H9 (cell line): ENCODE measurements around the gene LRRC37A. TPM values are rescaled to one million over a fixed set of nuclear protein-coding genes. Genes with fewer than 3 reads are reported as not detected.
"Not testable (repeated sequence)": the region's sequence is repeated elsewhere in the genome, so short reads cannot be mapped to it uniquely, and the experiment has no call there.

ENCODE experiments used
- DNase-seq: peaks from one replicate; pipeline ENCODE4 v3.0.0-alpha.2; 2017
- H2AFZ ChIP-seq: one replicate; pipeline ENCODE4 v1.6.1; 2013; ENCODE audit warnings: mild to moderate bottlenecking, low read length, control low read depth, moderate library complexity
- H2AK5ac ChIP-seq: 2 replicates; pipeline ENCODE4 v1.6.1; 2013; ENCODE audit warnings: low read length, control low read depth, mixed read lengths; ENCODE audit not compliant: insufficient read length
- H2BK120ac ChIP-seq: one replicate; pipeline ENCODE4 v1.6.1; 2013; ENCODE audit warnings: low read depth, mild to moderate bottlenecking, low read length, control low read depth, inconsistent platforms; ENCODE audit not compliant: poor library complexity, severe bottlenecking
- H2BK12ac ChIP-seq: 2 replicates; pipeline ENCODE4 v1.6.1; 2013; ENCODE audit warnings: low read length, control low read depth, mixed read lengths, low read depth; ENCODE audit not compliant: insufficient read length
- H2BK15ac ChIP-seq: 2 replicates; pipeline ENCODE4 v1.6.1; 2013; ENCODE audit warnings: low read depth, low read length, control low read depth
- H2BK20ac ChIP-seq: one replicate; pipeline ENCODE4 v1.6.1; 2013; ENCODE audit warnings: low read depth, mild to moderate bottlenecking, low read length, control low read depth, inconsistent platforms; ENCODE audit not compliant: poor library complexity, severe bottlenecking
- H2BK5ac ChIP-seq: 2 replicates; pipeline ENCODE4 v1.6.1; 2013; ENCODE audit warnings: low read length, control low read depth, mixed read lengths; ENCODE audit not compliant: insufficient read length
- H3K14ac ChIP-seq: 2 replicates; pipeline ENCODE4 v1.6.1; 2013; ENCODE audit warnings: low read length, control low read depth; ENCODE audit not compliant: insufficient read depth
- H3K18ac ChIP-seq: 2 replicates; pipeline ENCODE4 v1.6.1; 2013; ENCODE audit warnings: low read depth, mild to moderate bottlenecking, mixed read lengths, low read length, control low read depth; ENCODE audit not compliant: insufficient read length
- H3K23ac ChIP-seq: 2 replicates; pipeline ENCODE4 v1.6.1; 2013; ENCODE audit warnings: low read length, control low read depth, mixed read lengths, low read depth; ENCODE audit not compliant: insufficient read length
- H3K23me2 ChIP-seq: 2 replicates; pipeline ENCODE4 v1.6.1; 2013; ENCODE audit warnings: low read depth, mild to moderate bottlenecking, mixed read lengths, low read length, control low read depth; ENCODE audit not compliant: insufficient read length, poor library complexity, severe bottlenecking
- H3K27ac ChIP-seq: 2 replicates; pipeline ENCODE4 v1.5.1; 2013; ENCODE audit warnings: low read length, control low read depth, mixed read lengths, low read depth; ENCODE audit not compliant: insufficient read length
- H3K27me3 ChIP-seq: 2 replicates; pipeline ENCODE4 v1.6.1; 2013; ENCODE audit warnings: low read length, control low read depth, inconsistent platforms; ENCODE audit not compliant: insufficient read depth
- H3K4ac ChIP-seq: 2 replicates; pipeline ENCODE4 v1.6.1; 2013; ENCODE audit warnings: low read depth, mild to moderate bottlenecking, control low read depth, inconsistent platforms, low read length, moderate library complexity
- H3K4me1 ChIP-seq: 2 replicates; pipeline ENCODE4 v1.6.1; 2013; ENCODE audit warnings: low read length, control low read depth, inconsistent platforms; ENCODE audit not compliant: insufficient read depth
- H3K4me2 ChIP-seq: 2 replicates; pipeline ENCODE4 v1.6.1; 2013; ENCODE audit warnings: low read length, control low read depth, mixed read lengths; ENCODE audit not compliant: insufficient read length, insufficient read depth
- H3K56ac ChIP-seq: 2 replicates; pipeline ENCODE4 v1.6.1; 2013; ENCODE audit warnings: low read depth, mild to moderate bottlenecking, mixed read lengths, low read length, control low read depth; ENCODE audit not compliant: insufficient read length
- H3K79me1 ChIP-seq: 2 replicates; pipeline ENCODE4 v1.6.1; 2013; ENCODE audit warnings: low read depth, mild to moderate bottlenecking, moderate library complexity, low read length, control low read depth, inconsistent platforms; ENCODE audit not compliant: insufficient read depth, poor library complexity, severe bottlenecking
- H3K79me2 ChIP-seq: 2 replicates; pipeline ENCODE4 v1.6.1; 2013; ENCODE audit warnings: low read length, control low read depth, inconsistent platforms; ENCODE audit not compliant: insufficient read depth
- H3K9ac ChIP-seq: 2 replicates; pipeline ENCODE4 v1.6.1; 2013; ENCODE audit warnings: low read length, control low read depth, mixed read lengths; ENCODE audit not compliant: insufficient read length; ENCODE audit errors: extremely low read depth
- H3K9me3 ChIP-seq: one replicate; pipeline ENCODE4 v1.6.1; 2013; ENCODE audit warnings: low read depth, low read length, inconsistent platforms; ENCODE audit not compliant: control insufficient read depth
- H3T11ph ChIP-seq: one replicate; pipeline ENCODE4 v1.6.1; 2013; ENCODE audit warnings: mild to moderate bottlenecking, low read length, control low read depth, inconsistent platforms
- H4K20me1 ChIP-seq: one replicate; pipeline ENCODE4 v1.6.1; 2013; ENCODE audit not compliant: control insufficient read depth, insufficient read length, insufficient read depth
- H4K5ac ChIP-seq: 2 replicates; pipeline ENCODE4 v1.6.1; 2013; ENCODE audit warnings: low read depth, mild to moderate bottlenecking, mixed read lengths, low read length, control low read depth; ENCODE audit not compliant: insufficient read length
- H4K8ac ChIP-seq: replicated peaks from 2 replicates; pipeline ENCODE4 v1.6.1; 2013; ENCODE audit warnings: low read length, control low read depth, mixed read lengths, low read depth; ENCODE audit not compliant: insufficient read length
- H4K91ac ChIP-seq: 2 replicates; pipeline ENCODE4 v1.6.1; 2013; ENCODE audit warnings: low read depth, mild to moderate bottlenecking, moderate library complexity, mixed read lengths, low read length, control low read depth; ENCODE audit not compliant: insufficient read length
- H3K27ac Mint-ChIP-seq, 3 experiments: 2 replicates in 2 of 3; 3 replicates in 1 of 3; pipeline ENCODE4 v1.8.0; 2020 to 2021; ENCODE audit warnings: mixed read lengths in 3 of 3, mild to moderate bottlenecking in 1 of 3, moderate library complexity in 1 of 3
- H3K27me3 Mint-ChIP-seq: 2 replicates; pipeline ENCODE4 v1.8.0; 2021; ENCODE audit warnings: low read depth, mild to moderate bottlenecking, moderate library complexity, mixed read lengths
- H3K36me3 Mint-ChIP-seq, 3 experiments: 2 replicates in 2 of 3; 3 replicates in 1 of 3; pipeline ENCODE4 v1.8.0; 2020 to 2021; ENCODE audit warnings: low read depth in 3 of 3, mixed read lengths in 3 of 3; ENCODE audit not compliant: insufficient read depth in 1 of 3
- H3K4me1 Mint-ChIP-seq, 2 experiments: 2 replicates each; pipeline ENCODE4 v1.8.0; 2020; ENCODE audit warnings: mixed read lengths in 2 of 2
- H3K4me3 Mint-ChIP-seq, 2 experiments: 2 replicates in 1 of 2; 3 replicates in 1 of 2; pipeline ENCODE4 v1.8.0; 2020 to 2021; ENCODE audit warnings: mild to moderate bottlenecking in 2 of 2, mixed read lengths in 2 of 2, moderate library complexity in 1 of 2
- H3K9me3 Mint-ChIP-seq, 2 experiments: 2 replicates in 1 of 2; 3 replicates in 1 of 2; pipeline ENCODE4 v1.8.0; 2020; ENCODE audit warnings: mild to moderate bottlenecking in 2 of 2, mixed read lengths in 2 of 2, moderate library complexity in 1 of 2
- CTCF ChIP-seq: fragments of 200-600 bp; sonication (generic); conservative IDR thresholded peaks from 3 replicates; pipeline ENCODE4 v1.8.0; 2021; ENCODE audit warnings: antibody characterized with exemption, mild to moderate bottlenecking
- WGBS: extraction: QIAGEN DNeasy Blood & Tissue Kit; methylation state at CpG from one replicate; pipeline ENCODE4 v1.1.7; 2013; ENCODE audit warnings: missing lambda C conversion rate, low lambda C conversion rate, mixed read lengths; ENCODE audit not compliant: insufficient read length; ENCODE audit errors: extremely low coverage; 5-methylcytosine and 5-hydroxymethylcytosine counted together
- total RNA-seq: library from RNA; stranded (reverse); gene quantifications from 2 replicates; pipeline ENCODE4 v1.2.1, GENCODE V29; 2021

Gene LRRC37A
- total RNA-seq, 1 experiment from 2014 or later, result 1.9 TPM

DNA sequence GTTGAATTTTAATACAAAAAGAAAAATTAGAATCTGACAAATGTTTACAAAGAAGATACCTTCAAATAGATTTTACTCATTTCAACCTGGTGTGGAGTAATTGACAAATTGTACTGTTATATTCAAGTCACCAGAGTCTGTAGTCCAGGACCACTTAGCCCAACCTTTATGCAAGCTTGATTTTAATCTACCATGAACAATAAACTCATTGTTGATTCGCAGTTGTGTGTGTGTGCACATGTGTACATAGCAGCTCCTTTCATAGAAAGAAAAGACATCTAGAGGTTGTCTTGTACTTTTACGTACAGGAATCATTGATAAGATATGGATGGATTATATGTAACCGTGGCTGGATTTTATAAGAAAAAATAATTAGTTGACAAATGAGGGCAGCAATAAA is 20.7 kb upstream of the LRRC37A start:
- H3K14ac ChIP-seq, result no peak overlapping the region
- WGBS, result no CpG with 5 or more reads among the region's 3 CpGs
- no peak overlapping the region for H2AK5ac ChIP-seq
- no peak overlapping the region for H3K23ac ChIP-seq
- H2BK15ac ChIP-seq, result no peak overlapping the region
- no peak overlapping the region for H3K27ac ChIP-seq
- H3T11ph ChIP-seq, result no peak overlapping the region
- no peaks in the 10 kb centered on the region for H3K79me2 ChIP-seq
- H3K27ac Mint-ChIP-seq, result no peak overlapping the region
- H2BK5ac ChIP-seq, result no peak overlapping the region
- no peaks in the 10 kb centered on the region for H3K23me2 ChIP-seq
- H4K91ac ChIP-seq, result no peak overlapping the region
- H3K4me1 Mint-ChIP-seq, result no peaks in the 10 kb centered on the region
- no peaks in the 10 kb centered on the region; a peak in 1 of 7 replicates for H3K36me3 Mint-ChIP-seq
- H4K20me1 ChIP-seq, result no peaks in the 10 kb centered on the region
- no peak overlapping the region for H3K18ac ChIP-seq
- no peak overlapping the region for H2BK12ac ChIP-seq
- peaks cover 3% of the 10 kb centered on the region for H3K79me1 ChIP-seq
- H3K56ac ChIP-seq, result no peak overlapping the region
- no peak overlapping the region for H4K5ac ChIP-seq
- no peaks in the 10 kb centered on the region for H3K27me3 ChIP-seq
- H2BK20ac ChIP-seq, result no peak overlapping the region
- no peak overlapping the region for H3K4ac ChIP-seq
- H2AFZ ChIP-seq, result no peak overlapping the region
- H3K9me3 ChIP-seq, result no peaks in the 10 kb centered on the region
- H3K4me2 ChIP-seq, result no peak overlapping the region
- DNase-seq, result no peak
- peaks cover 34% of the 10 kb centered on the region for H3K27me3 Mint-ChIP-seq
- H3K9ac ChIP-seq, result no peak overlapping the region
- no peak overlapping the region for H4K8ac ChIP-seq
- H3K4me3 Mint-ChIP-seq, result no peak overlapping the region
- TF ChIP-seq CTCF, result no peak
- H3K4me1 ChIP-seq, result no peaks in the 10 kb centered on the region
- H3K9me3 Mint-ChIP-seq, result no peaks in the 10 kb centered on the region
- no peak overlapping the region for H2BK120ac ChIP-seq

DNA sequence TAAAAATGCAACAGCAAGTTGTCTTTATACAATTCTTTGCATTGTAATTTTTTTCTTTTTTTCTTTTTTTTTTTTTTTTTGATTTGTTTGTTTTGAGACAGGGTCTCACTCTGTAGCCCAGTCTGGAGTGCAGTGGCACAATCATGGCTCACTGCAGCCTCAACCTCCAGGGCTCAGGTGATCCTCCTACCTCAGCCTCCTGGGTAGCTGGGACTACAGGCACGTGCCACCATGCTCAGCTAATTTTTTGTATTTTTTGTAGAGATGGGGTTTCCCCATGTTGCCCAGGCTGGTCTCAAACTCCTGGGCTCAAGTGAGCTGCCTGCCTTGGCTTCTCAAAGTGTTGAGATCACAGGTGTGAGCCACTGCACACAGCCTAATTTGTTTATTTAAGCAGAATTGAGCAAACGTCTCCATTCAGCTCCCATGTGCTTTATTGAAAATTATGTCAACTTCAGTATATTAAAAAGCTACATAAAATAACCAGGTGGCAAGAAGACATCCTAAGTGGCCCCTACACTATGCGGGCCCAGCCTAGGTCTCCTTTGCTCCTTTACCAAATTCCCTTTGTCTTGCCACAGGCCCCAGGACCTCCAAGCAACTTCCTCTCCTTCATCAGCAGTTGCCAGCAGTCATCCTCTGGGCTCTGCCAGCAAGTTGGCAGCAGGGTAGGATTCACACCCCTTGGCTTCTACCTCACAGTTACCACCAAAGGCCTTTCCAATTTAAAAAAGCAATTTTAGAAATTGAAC is 18.0 kb upstream of the LRRC37A start:
- not testable (repeated sequence) for H3K56ac ChIP-seq, H3K14ac ChIP-seq, H3K27me3 ChIP-seq, H3K79me1 ChIP-seq, H2AK5ac ChIP-seq, H2AFZ ChIP-seq, H2BK15ac ChIP-seq, H3K23me2 ChIP-seq, H3K4me2 ChIP-seq, H2BK5ac ChIP-seq, H3K4me3 Mint-ChIP-seq, H4K8ac ChIP-seq, H2BK20ac ChIP-seq, H3K27ac ChIP-seq, H3K9ac ChIP-seq, H3K4ac ChIP-seq, H3T11ph ChIP-seq, H2BK120ac ChIP-seq, H3K18ac ChIP-seq, H3K4me1 Mint-ChIP-seq, H3K4me1 ChIP-seq, H2BK12ac ChIP-seq, H3K36me3 Mint-ChIP-seq, H3K9me3 Mint-ChIP-seq, H3K23ac ChIP-seq, H4K91ac ChIP-seq, H4K20me1 ChIP-seq, H4K5ac ChIP-seq, H3K79me2 ChIP-seq, H3K9me3 ChIP-seq
- WGBS, result no CpG with 5 or more reads among the region's 3 CpGs
- Mint-ChIP-seq H3K27ac (peak overlapping the region; percentile 13 to 87 (median 44); a peak in 3 of 7 replicates), H3K27me3 (peaks cover 13% of the 10 kb centered on the region)
- peak; percentile 58 for DNase-seq
